EH (cell line): ENCODE results near the gene MYBPC2.

Source experiments
- DNase-seq: peaks from one replicate; pipeline ENCODE4 v3.0.0-alpha.2; 2015; ENCODE audit warnings: low read depth

Gene MYBPC2

DNA sequence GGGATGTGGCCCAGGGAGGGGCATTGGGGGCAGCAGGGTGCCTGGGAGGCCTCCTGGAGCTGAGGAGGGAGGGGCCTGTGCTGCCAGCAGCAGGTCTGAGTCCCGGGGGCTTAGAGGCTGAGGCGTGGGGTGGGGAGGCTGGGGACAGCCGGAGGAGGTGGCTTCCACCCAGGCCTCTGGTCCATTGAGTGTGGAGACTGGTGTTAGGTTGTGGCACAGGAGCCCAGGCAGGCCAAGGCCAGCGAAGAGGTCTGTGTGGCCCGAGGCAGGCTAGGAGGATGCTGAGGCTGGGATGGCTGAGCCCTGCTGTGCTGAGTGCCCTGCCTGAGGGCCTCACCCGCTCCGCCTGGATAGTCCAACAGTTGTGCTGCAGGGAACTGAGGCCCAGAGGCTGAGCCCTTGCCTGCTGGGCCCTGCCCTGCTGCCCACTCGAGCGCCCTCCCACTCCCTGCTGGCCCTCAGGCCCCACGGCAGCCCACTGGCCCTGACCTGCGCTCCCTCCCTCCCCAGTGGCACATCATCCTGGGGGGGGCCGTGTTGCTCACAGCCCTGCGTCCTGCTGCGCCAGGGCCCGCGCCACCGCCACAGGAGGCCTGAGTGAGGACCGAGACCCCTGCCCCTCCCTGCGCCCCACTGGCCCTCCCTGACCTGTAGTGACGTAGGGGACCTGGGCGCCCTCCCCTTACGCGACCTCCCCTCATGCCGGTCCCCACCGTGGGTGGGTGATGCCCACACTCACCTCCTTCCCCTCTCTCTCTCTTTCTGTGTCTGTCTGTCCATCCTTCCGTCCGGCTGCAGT lies 48.9 kb downstream of the MYBPC2 start:
- DNase-seq, result no peak

DNA sequence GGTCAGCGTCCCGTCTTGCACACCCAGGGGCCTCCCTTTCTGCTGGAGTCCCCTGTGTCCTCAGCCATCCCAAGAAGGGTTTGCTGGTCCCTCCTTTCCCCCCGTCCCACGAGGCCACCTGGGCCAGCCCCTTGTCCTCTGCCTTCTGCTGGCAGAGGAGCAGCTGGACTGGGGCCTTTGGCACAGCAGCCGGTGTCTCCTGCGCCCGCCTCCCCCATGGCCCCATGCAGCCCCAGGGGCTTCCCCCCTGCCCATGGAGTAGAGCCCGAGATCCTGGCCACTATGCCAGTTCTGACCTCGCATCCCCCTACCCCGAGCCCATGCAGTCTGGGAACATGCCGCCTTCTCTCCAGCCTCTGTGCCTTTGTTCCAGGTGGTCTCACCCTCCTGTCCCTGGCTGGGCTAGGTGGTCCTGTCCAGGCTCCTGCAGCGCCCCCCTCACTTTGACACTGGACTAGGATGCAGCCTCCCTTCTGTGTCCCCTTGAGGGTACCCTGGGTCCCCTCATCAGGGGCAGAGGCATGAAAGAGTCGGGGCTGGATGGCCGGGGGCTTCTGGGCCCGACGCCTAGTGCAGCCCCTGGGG lies 49.7 kb downstream of the MYBPC2 start:
- no peak for DNase-seq

DNA sequence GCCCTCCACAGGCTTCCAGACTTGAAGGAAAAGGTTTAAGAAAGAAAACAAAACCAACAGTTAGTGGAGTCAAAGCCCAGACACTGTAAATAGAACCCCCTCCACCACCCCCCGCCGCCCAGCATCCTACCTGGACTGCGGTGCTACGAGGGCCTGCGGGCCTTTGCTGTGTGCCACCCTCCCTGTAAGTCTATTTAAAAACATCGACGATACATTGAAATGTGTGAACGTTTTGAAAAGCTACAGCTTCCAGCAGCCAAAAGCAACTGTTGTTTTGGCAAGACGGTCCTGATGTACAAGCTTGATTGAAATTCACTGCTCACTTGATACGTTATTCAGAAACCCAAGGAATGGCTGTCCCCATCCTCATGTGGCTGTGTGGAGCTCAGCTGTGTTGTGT lies 50.2 kb downstream of the MYBPC2 start:
- DNase-seq, result no peak

DNA sequence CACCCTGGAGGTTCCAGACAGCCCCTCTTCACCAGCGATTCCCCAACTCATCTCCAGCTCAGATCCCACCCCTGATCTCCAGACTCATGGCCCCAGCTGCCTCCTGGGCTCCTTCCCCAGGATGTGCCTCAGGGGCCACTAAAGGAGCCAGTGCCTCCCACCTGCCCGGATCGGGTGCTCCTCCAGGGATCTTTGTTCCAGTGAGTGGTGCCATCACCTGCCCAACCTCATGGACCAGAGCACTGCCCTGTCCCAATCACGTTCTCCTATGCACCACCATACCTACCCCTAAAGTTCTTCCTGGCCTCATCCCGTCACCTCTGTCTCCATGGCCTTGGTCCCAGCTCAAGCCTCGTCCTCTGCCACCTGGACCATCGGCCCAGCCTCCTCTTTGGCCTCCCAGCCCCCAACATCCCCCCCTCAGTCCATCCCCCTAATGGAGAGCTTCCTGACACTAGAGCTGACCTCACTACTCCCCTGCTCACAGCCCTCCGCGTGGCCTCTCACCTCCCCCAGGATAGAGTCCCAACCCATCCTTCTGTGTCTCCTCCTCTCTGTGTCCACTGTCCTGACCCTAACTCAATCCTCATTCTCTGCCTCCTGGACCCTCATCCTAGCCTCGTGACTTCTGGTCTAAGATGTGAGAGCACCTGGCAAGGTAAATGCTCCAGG lies 52.7 kb downstream of the MYBPC2 start:
- no peak for DNase-seq

DNA sequence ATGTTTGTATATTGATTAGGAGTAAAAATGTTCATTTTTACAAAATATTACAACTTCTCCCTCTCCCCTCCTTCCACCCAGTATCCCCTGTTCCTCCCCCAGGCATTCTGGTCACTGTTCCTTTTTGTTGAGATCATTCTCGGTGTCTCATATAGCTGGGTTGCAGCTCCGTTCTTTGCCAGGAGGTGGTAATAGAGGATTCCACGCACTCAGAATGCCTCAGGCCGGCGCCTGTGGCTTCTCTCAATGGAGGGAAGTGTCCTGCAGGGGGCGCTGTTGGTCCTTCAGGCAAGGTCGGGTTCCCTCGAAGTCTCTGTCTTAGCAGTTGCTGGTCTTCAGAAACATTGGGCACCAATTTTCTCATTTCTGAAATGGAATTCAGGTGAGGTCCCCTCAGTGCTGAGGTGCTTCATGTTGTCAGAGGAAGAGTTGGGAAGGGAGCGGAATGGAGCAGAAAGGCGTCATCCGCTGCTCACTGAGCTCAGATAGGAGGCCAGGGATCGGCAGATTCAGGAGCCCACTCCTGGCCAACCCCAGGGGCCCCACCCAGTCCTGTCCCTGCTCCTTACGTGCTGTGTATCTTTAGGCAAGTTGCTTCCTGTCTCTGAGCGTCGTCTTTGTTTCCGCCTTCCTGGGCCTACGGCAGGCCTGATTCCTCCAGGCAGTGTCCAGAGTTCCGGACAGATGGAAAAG lies 54.3 kb downstream of the MYBPC2 start:
- DNase-seq, result no peak

DNA sequence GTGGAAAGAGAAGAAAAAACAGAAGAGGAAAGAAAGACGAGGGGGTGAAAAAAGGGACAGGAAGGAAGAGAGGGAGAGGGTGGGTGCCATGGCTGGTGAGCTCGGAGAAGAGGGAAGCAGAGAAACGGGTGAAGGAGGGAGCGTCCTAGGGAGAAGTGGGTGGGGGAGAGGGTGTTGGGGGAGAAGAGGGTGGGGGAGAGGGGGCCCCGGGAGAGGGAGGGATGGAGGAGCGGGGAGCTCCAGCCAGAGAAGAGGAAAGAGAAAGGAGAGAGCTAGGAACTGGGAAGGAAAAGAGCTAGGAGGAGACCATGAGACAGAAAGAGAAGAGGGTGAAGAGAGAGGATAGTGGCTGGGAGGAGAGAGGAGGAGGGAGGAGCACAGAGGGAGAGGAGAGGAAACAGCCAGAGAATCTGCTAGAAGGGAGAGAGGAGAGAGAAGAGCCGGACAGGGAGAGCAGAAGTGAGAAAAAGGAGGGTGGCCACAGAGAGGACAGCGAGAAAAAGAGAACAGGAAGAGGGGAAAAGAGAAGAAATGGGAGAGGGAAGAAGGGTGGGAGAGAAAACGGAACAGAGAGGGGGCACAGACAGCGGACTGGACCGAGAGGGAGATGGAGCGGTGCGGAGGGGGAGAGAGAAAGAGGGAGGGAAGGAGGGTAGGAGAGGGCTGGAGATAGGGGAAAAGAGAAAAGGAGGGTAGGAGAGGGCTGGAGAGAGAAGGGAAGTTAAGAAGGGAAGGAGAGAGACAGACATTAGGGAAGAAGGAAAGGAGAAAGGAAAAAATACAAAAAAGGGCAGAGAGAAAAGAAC lies 55.9 kb downstream of the MYBPC2 start:
- DNase-seq, result no peak

DNA sequence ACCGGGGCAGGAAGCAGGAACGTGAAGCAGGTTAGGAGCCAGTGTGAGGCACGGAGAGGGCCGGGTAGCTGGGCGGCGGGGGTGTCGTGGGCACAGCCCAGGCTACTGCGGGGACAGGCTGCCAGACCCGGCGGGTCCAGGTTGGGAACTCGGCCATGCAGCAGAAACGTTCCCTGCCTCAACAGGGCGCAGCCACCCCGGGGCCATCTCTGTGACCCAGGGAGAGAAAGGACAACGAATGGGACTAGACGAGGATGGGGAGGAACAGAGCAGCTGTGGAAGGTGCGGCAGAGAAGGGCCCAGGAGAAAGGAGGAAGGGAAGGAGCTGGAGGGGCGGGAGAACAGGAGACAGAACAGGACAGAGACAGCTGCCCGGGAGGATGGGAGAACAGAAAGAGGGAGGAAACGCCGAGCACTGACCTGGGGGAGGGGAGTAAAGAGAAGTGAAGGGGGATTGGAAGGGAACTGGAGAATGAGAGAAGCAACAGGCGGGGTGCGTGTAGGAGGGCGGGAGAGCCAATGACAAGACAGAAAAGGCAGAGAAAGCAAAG lies 56.8 kb downstream of the MYBPC2 start:
- DNase-seq, result no peak

DNA sequence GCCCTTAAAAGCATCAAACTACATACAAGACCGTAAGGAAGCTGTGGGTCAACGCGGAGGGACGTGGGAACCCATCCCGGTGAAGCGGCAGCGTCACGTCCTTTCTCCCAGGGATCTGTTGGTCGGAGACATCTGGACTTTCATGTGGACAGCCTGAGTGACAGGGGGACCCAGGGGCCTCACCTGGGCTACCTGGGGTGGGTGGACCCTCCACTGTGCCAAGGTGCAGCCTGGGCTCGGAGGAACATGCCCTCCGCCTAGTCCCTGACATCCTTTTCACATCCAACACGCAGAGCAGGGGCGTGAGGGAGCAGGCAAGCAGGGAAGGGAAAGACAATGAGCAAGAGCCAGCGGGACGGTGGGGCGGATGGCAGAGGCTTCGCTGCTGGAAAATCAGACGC lies 57.7 kb downstream of the MYBPC2 start:
- DNase-seq, result no peak

DNA sequence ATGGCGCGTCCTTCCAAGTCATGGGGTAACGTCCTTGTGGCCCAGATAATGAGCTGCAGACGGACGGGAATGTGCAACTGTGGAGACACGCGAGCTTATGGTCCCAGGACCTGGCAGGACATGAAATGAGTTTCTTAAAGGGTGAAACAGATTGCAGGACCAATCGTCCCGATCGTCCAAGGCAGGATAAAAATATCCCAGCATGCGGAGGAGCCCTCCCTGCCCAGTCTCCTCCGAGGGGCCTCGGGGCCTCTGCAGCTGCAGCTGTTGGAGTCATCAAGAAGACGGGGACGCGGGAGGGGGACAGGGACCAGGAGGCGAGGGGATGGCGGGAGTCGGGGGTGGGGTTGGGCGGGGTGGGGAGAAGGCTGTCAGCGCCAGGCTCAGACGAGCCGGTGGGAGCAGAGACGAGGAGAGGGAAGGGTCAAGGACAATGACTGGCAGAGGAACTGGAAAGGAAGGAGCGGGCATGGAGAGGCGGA lies 58.3 kb downstream of the MYBPC2 start:
- DNase-seq, result no peak

DNA sequence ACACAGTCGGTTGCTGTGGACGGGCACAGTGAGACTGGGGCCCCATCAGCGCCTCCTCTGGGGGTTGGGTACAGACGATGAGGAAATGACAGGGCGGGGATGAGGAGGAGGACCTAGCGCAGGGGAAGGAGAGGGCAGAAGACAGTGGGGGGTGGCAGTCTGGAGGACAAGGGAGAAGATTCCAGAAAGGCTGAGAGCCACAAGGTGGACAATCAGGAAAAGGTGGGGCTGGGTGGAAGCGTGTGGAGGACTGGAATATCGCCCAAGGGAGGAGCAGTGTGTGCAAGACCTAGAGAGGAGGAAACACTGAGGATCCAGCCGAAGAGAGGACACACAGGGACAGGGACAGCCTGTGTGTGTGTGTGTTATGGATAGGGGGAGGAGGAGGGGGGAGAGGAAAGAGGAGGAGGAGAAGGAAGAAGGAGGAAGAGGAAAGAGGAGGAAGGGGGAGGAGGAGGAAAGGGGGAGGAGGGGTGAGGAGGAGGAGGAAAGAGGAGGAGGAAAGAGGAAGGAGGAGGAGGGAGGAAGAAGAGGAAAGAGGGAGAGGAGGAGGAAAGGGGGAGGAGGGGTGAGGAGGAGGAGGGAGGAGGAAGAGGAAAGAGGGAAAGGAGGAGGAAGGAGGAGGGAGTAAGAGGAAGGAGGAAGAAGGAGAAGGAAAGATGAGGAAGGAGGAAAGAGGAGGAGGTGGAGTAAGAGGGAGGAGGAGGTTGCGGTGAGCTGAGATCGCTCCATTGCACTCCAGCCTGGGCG lies 59.8 kb downstream of the MYBPC2 start:
- DNase-seq, result no peak

DNA sequence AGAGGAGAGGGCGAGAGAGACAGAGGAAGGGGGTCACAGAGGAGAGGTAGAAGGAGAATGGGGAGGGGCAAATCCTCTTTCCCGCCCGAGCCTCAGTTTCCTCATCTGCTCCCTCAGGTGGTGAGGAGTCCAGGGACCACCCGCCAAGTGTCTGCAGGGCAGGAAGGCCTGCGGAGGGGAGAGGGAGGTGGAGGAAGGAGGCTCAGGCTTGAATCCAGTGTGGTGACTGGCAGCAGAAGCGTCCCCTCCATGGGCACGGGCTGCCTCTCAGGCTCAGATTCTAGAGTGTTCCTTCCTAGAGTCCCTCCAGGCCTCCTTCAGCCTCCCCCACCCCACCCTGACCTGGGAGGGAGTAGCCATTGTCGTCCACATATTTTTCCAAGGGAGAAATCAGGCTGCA lies 60.5 kb downstream of the MYBPC2 start:
- DNase-seq, result no peak

DNA sequence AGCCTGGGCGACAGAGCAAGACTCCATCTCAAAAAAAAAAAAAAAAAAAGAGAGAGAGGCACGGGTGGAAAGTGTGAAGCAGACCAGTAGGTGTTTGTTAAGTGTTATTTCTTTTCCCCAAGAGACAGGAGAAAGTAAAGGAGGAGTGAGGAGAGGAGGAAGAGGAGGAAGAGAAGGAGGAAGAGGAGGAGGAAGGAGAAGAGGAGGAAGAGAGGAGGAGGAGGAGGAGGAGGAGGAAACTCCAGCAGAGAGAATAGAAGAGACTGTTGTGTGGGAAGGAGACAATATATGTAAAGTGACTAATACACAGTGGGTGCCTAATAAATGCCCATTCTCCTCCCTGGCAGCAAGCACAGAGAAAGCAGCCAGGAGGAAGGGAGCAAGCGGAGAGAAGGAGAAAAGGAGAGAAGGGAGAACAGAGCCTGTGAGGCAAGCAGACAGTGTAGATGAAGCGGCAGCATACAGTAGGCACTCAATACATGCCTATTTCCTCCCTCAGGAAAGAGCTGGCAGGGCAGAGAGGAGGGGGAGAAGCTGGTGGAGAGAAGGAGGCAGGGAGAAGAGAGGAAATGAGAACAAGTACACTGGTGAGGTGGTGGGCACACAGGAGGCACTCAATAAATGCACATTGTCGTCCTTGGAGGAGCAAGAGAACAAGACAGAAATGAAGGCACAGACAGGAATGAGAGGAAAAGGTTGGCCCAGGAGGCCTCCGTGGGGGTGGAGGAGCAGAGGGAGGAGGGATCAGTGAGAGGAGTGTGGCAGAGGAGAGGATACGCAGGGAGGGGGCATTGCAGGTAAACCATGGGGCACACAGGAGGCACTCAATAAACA lies 61.7 kb downstream of the MYBPC2 start:
- no peak for DNase-seq

DNA sequence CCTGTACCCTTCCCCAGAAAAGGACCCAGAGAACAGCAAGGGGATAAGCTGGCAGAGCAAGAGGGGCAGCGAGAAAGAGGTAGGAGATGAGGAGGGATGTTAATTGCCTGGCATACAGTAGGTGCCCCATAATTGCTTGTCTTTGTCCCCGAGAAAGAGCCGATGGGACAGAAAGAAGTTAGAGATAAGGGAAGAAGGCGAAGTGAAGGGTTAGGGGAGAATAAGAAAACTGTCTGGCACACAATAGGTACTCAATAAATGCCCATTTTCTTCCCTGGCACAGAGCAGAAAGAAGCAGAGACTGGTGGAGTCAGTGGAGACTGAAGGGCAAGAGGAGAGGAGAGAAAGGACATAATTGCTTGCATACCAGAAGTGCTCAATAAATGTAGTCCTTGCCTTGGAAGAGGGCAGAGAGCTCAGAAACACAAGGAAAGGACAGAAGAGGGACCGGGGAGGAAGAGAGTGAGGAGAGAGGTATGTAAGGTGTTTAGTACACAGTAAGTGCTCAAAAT lies 62.4 kb downstream of the MYBPC2 start:
- DNase-seq, result no peak

DNA sequence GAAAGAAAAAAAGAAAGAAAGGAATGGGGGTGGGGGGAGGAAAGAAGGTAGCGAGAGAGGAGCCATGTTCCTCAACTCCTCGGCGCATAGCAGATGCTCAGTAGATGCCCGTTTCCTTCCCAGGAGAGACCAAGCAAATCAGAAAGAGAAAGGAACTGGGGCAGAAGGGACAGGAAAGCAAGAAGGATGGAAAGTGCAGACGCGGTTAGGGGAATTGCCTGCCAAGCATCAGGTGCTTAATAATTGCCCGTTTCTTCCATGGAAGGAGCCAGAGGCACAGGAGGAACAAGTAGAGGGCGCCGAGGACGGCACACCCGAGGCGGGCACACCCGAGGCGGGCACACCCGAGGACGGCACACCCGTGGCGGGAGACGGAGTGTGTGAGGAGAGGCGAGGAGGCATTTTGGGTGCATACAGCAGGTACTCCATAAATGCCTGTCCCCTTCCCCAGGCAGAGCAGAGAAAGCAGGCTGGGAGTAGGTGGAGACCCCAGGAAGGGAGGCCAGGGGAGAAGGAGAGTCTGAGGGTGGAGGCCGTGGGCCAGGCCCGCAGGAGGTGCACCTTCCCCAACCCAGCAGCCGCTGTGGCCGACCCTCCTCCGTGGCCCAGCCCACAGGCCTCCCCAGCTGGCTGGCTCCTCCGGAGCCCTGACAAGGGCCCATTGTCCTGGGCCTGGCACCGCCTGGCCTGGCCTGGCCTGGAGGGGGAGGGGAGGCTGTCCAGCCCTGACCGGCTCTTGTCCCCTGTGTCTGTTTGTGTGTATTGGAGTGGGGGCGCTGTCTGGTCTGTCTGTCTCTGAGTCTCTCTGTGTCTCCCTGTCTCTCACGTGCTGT lies 63.7 kb downstream of the MYBPC2 start:
- no peak for DNase-seq

DNA sequence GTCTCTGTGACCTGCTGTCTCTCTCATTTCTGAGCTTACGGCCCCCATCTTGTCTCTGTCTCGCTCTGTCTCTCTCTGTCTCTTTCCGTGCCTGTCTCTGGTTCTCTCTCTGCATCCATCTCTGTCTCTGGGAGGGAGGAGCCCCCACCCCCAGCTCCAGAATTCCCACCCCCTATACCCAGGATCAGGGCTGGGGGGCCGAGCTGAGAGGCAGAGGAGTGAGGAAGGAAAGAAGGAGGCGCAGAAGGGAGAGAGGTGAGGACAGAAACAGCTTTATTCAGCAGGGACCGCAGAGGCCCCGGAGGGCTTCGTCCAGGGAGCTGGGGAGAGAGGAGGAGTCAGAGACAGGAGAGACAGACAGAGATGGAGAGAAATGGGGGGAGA lies 64.3 kb downstream of the MYBPC2 start:
- DNase-seq, result no peak

DNA sequence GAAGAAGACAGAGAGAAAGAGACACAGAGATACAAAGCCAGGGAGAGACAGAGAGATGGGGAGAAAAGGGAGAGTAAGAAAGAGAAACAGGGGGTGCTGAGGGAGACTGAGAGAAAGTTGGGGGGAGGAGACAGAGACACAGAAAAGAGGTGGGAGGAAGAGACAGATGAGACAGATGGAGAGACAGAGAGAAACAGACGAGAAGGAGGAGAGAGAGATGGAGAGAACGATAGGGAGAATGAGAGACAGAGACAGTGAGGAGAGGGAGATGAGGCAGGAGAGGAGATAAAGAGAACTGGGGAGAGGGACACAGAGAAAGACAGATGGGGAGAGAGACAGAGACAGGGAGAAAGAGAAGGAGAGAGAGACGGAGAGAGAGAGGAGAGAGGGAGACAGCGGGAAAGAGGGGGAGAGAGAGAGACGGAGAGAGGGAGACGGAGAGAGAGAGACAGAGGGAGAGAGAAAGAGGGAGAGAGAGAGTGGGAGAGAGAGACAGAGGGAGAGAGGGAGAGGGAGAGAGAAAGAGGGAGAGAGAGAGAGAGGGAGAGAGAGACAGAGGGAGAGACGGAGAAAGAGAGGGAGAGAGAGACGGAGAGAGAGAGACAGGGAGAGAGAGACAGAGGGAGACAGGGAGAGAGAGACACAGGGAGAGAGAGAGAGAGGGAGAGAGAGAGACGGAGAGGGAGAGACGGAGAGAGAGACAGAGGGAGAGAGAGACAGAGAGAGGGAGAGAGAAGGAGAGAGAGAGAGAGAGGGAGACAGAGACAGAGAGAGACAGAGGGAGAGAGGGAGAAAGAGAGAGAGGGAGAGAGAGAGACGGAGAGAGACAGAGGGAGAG lies 65.7 kb downstream of the MYBPC2 start:
- DNase-seq, result no peak

DNA sequence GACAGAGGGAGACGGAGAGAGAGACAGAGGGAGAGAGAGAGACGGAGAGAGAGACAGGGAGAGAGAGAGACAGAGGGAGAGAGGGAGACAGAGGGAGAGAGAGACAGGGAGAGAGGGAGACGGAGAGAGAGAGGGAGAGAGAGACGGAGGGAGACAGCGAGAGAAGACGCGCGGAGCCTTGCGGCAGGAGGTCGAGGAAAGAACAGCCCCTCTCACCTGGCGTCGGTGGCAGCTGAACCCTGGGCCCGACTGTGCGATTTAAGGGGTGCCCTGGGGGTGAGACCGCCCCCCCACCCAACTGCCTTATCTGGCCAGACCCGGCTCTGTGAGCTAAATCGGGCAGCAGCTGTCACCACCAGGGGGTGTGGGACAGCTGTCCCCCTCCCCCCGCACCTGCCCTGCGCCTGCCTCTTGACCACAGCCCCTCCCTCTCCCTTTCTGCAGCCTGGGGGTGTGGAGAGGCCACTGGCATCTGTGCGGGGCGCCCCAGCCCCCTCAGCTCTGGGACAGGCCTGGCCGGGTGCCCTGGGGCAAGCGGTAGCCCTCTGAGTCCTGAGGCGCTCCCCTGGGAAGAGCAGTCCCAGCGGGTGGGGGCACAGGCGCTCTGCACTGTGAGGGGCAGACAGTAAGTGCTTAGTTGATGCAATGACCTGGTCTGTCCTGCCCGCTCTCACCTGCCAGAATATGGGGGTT lies 67.5 kb downstream of the MYBPC2 start:
- DNase-seq, result no peak
